ENCODE measurements around the gene HJV. TPM values are rescaled to one million over a fixed set of nuclear protein-coding genes. Genes with fewer than 3 reads are reported as not detected.

HJV gene
- total RNA-seq, 1 experiment from 2014 or later: not detected

GRCh38 chr1:145982010-145982723 is 39.4 kb downstream of the HJV start:
- POLR2A ChIA-PET: interaction anchor here (1.4 to 2.4 kb wide), 2 partner anchors 17 to 70 kb away, joined by 4 to 7 read pairs; partner anchors contain the start of genes ANKRD34A and POLR3GL

GRCh38 chr1:145980457-145980994 is 41.0 kb downstream of the HJV start:
- POLR2A ChIA-PET: interaction anchor here (1.4 to 3.0 kb wide), 9 partner anchors 16 to 122 kb away, joined by 3 to 27 read pairs (median 7); partner anchors contain the start of genes ANKRD34A, LIX1L, PIAS3 and POLR3GL
- 0 out of 2 replicates have a peak overlapping the region, but pooled peaks have one; percentile 56 for H3K9ac ChIP-seq (ENCODE audit: low read length)
- BruUV-seq (replicated peaks): no TSS peak
- no peaks in the 10 kb centered on the region for H4K20me1 ChIP-seq (ENCODE audit: insufficient read depth)
- no peaks in the 10 kb centered on the region for H3K36me3 ChIP-seq (ENCODE audit: control insufficient read depth in 1 of 2, insufficient read depth in 2 of 2, low read length in 2 of 2)
- RAD21 ChIA-PET (ENCODE audit: low non-redundant PET in 1 of 2, low total read pairs in 2 of 2, uncharacterized antibody in 2 of 2, unreplicated experiment in 2 of 2): interaction anchor here (1.4 kb wide), 2 partner anchors 26 to 89 kb away, joined by 4 to 5 read pairs; no protein-coding TSS in a partner anchor
- H3K27ac ChIP-seq (ENCODE audit: low read depth, low read length): peak overlapping the region; percentile 89; the same call in 1 of the 2 replicates
- H3K27me3 ChIP-seq (ENCODE audit: insufficient read depth, low read length): no peaks in the 10 kb centered on the region
- no peak for ATAC-seq
- DNase-seq (ENCODE audit: low read depth, low spot score): no peak
- H3K4me1 ChIP-seq (ENCODE audit: control insufficient read depth in 1 of 2, insufficient read depth in 2 of 2, low read length in 2 of 2): peaks cover 36 to 57% of the 10 kb centered on the region in 2 experiments
- H2AFZ ChIP-seq (ENCODE audit: low read depth, low read length, poor library complexity, severe bottlenecking): no peak overlapping the region
- CTCF ChIA-PET: interaction anchor here (1.1 to 3.1 kb wide), 3 partner anchors 13 to 40 kb away, joined by 3 to 45 read pairs (median 5); partner anchors contain the start of gene HJV
- H3K79me2 ChIP-seq (ENCODE audit: insufficient read depth, low read length): no peaks in the 10 kb centered on the region
- H3K9me3 ChIP-seq (ENCODE audit: control insufficient read depth in 1 of 2, insufficient read depth in 1 of 2, low read depth in 1 of 2, low read length in 2 of 2): no peaks in the 10 kb centered on the region
- H3K4me3 ChIP-seq (replicated peaks in 1 of 2; ENCODE audit: low read depth in 1 of 2, low read length in 2 of 2): no peak overlapping the region
- H3K9me2 ChIP-seq (ENCODE audit: insufficient read depth): no peaks in the 10 kb centered on the region
- no peak overlapping the region for H3K4me2 ChIP-seq (ENCODE audit: low read length)
- intact Hi-C loops (cut with micrococcal nuclease): no loop called here
- TF ChIP-seq ZNF274 (IDR thresholded peaks at IDR 0.05; ENCODE audit: low read depth, low read length) (no peak), EZH2phosphoT487 (IDR thresholded peaks at IDR 0.05; ENCODE audit: borderline replicate concordance) (no peak), CBX3 (IDR thresholded peaks at IDR 0.05; ENCODE audit: low read depth) (no peak), CTCF (IDR thresholded peaks at IDR 0.05 in 2 of 3, conservative IDR thresholded peaks at IDR 0.05 in 1 of 3; ENCODE audit: borderline replicate concordance in 1 of 3, insufficient read depth in 1 of 3, low read depth in 2 of 3, low read length in 2 of 3) (no peak), POLR2AphosphoS5 (IDR thresholded peaks at IDR 0.05; ENCODE audit: low read depth, low read length) (no peak), SP1 (IDR thresholded peaks at IDR 0.05; ENCODE audit: low read depth) (no peak), ZFX (IDR thresholded peaks at IDR 0.05) (no peak)
- TF ChIP-seq, protein P1, sequence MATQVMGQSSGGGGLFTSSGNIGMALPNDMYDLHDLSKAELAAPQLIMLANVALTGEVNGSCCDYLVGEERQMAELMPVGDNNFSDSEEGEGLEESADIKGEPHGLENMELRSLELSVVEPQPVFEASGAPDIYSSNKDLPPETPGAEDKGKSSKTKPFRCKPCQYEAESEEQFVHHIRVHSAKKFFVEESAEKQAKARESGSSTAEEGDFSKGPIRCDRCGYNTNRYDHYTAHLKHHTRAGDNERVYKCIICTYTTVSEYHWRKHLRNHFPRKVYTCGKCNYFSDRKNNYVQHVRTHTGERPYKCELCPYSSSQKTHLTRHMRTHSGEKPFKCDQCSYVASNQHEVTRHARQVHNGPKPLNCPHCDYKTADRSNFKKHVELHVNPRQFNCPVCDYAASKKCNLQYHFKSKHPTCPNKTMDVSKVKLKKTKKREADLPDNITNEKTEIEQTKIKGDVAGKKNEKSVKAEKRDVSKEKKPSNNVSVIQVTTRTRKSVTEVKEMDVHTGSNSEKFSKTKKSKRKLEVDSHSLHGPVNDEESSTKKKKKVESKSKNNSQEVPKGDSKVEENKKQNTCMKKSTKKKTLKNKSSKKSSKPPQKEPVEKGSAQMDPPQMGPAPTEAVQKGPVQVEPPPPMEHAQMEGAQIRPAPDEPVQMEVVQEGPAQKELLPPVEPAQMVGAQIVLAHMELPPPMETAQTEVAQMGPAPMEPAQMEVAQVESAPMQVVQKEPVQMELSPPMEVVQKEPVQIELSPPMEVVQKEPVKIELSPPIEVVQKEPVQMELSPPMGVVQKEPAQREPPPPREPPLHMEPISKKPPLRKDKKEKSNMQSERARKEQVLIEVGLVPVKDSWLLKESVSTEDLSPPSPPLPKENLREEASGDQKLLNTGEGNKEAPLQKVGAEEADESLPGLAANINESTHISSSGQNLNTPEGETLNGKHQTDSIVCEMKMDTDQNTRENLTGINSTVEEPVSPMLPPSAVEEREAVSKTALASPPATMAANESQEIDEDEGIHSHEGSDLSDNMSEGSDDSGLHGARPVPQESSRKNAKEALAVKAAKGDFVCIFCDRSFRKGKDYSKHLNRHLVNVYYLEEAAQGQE (IDR thresholded peaks at IDR 0.05; ENCODE audit: low read depth): no peak

More at GRCh38 chr1:145982010-145982723, 39.4 kb downstream of the HJV start:
- no TSS peak for BruUV-seq (replicated peaks)
- TF ChIP-seq ZFX (IDR thresholded peaks at IDR 0.05) (no peak), POLR2A (IDR thresholded peaks at IDR 0.05; ENCODE audit: borderline replicate concordance, extremely low read depth, insufficient read depth, insufficient read length) (no peak), MAX (IDR thresholded peaks at IDR 0.05) (no peak), CEBPB (IDR thresholded peaks at IDR 0.05; ENCODE audit: low read depth) (no peak), YY1 (IDR thresholded peaks at IDR 0.05; ENCODE audit: extremely low read depth, insufficient replicate concordance, low read depth, low read length) (no peak), SIN3A (IDR thresholded peaks at IDR 0.05; ENCODE audit: low read depth) (no peak), CBX3 (IDR thresholded peaks at IDR 0.05; ENCODE audit: low read depth) (no peak), EGR1 (IDR thresholded peaks at IDR 0.05; ENCODE audit: low read depth) (no peak), RAD21 (IDR thresholded peaks at IDR 0.05; ENCODE audit: low read depth) (no peak)
- Histone ChIP-seq H3K9me2 (ENCODE audit: insufficient read depth) (no peaks in the 10 kb centered on the region), H3K79me2 (ENCODE audit: insufficient read depth, low read length) (no peaks in the 10 kb centered on the region), H3K36me3 (ENCODE audit: control insufficient read depth in 1 of 2, insufficient read depth in 2 of 2, low read length in 2 of 2) (no peaks in the 10 kb centered on the region), H3K27ac (ENCODE audit: low read depth, low read length) (no peak overlapping the region), H3K9ac (ENCODE audit: low read length) (no peak overlapping the region), H2AFZ (ENCODE audit: low read depth, low read length, poor library complexity, severe bottlenecking) (no peak overlapping the region), H3K27me3 (ENCODE audit: insufficient read depth, low read length) (no peaks in the 10 kb centered on the region), H3K9me3 (ENCODE audit: control insufficient read depth in 1 of 2, insufficient read depth in 1 of 2, low read depth in 1 of 2, low read length in 2 of 2) (no peaks in the 10 kb centered on the region), H3K4me3 (replicated peaks in 1 of 2; ENCODE audit: low read depth in 1 of 2, low read length in 2 of 2) (no peak overlapping the region), H3K4me2 (ENCODE audit: low read length) (no peak overlapping the region), H4K20me1 (ENCODE audit: insufficient read depth) (no peaks in the 10 kb centered on the region), H3K4me1 (ENCODE audit: control insufficient read depth in 1 of 2, insufficient read depth in 2 of 2, low read length in 2 of 2) (peaks cover 45 to 67% of the 10 kb centered on the region in 2 experiments)
- ChIA-PET RAD21 (ENCODE audit: low non-redundant PET in 1 of 2, low total read pairs in 2 of 2, uncharacterized antibody in 2 of 2, unreplicated experiment in 2 of 2) (no interaction called here), CTCF (no interaction called here)
- no peak for DNase-seq (ENCODE audit: low read depth, low spot score)
- intact Hi-C loops (cut with micrococcal nuclease): no loop called here
- no peak for ATAC-seq
